GM23338 (cell line): ENCODE measurements around the gene RCOR1. TPM values are rescaled to one million over a fixed set of nuclear protein-coding genes. Genes with fewer than 3 reads are reported as not detected.

Source experiments
- ATAC-seq: fragments of 200-7000 bp; cut with Tn5 transposase; 3 replicates; pipeline ENCODE4 v1.9.1; 2020
- DNase-seq: peaks from one replicate; pipeline ENCODE4 v3.0.0-alpha.2; 2015; ENCODE audit warnings: low spot score
- H2AFZ ChIP-seq: fragments of 200-600 bp; sonication (generic); 2 replicates; pipeline ENCODE4 v1.8.0; 2016; ENCODE audit warnings: antibody characterized with exemption, mild to moderate bottlenecking, moderate library complexity
- H3F3A ChIP-seq: fragments of 200-600 bp; sonication (generic); replicated peaks from 2 replicates; pipeline ENCODE4 v1.8.0; 2017; ENCODE audit warnings: antibody characterized with exemption, mixed run types, low read depth
- H3K27ac ChIP-seq: fragments of 200-600 bp; sonication (generic); 2 replicates; pipeline ENCODE4 v1.6.1; 2016; ENCODE audit warnings: low read depth
- H3K27me3 ChIP-seq: fragments of 200-600 bp; sonication (generic); 2 replicates; pipeline ENCODE4 v1.8.0; 2016; ENCODE audit warnings: mild to moderate bottlenecking, mixed run types, moderate library complexity; ENCODE audit not compliant: insufficient read depth
- H3K36me3 ChIP-seq: fragments of 200-600 bp; sonication (generic); 2 replicates; pipeline ENCODE4 v1.8.0; 2016; ENCODE audit warnings: mild to moderate bottlenecking; ENCODE audit not compliant: insufficient read depth
- H3K4me1 ChIP-seq: fragments of 200-600 bp; sonication (generic); 2 replicates; pipeline ENCODE4 v1.8.0; 2016; ENCODE audit warnings: mild to moderate bottlenecking, moderate library complexity; ENCODE audit not compliant: insufficient read depth
- H3K4me2 ChIP-seq: fragments of 200-600 bp; sonication (generic); 2 replicates; pipeline ENCODE4 v1.7.1; 2017; ENCODE audit warnings: mixed run types
- H3K4me3 ChIP-seq: fragments of 200-600 bp; sonication (generic); 2 replicates; pipeline ENCODE4 v1.6.1; 2016; ENCODE audit warnings: mixed run types
- H3K79me2 ChIP-seq: fragments of 200-600 bp; sonication (generic); replicated peaks from 2 replicates; pipeline ENCODE4 v1.8.0; 2017; ENCODE audit warnings: mild to moderate bottlenecking; ENCODE audit not compliant: insufficient read depth
- H3K9me2 ChIP-seq: fragments of 200-600 bp; sonication (generic); 2 replicates; pipeline ENCODE4 v1.8.0; 2017; ENCODE audit not compliant: insufficient read depth
- H4K20me1 ChIP-seq: fragments of 200-600 bp; sonication (generic); replicated peaks from 2 replicates; pipeline ENCODE4 v1.8.0; 2017; ENCODE audit warnings: mild to moderate bottlenecking; ENCODE audit not compliant: insufficient read depth
- H3K27ac Mint-ChIP-seq: 2 replicates; pipeline ENCODE4 v1.8.0; 2020; ENCODE audit warnings: inconsistent platforms, mild to moderate bottlenecking, moderate library complexity, mixed read lengths
- H3K27me3 Mint-ChIP-seq: 3 replicates; pipeline ENCODE4 v1.8.0; 2022; ENCODE audit warnings: low read depth, mild to moderate bottlenecking, moderate library complexity, mixed read lengths, inconsistent platforms; ENCODE audit not compliant: insufficient read depth, poor library complexity
- H3K36me3 Mint-ChIP-seq: 3 replicates; pipeline ENCODE4 v1.8.0; 2021; ENCODE audit warnings: low read depth, mild to moderate bottlenecking, inconsistent platforms, moderate library complexity, mixed read lengths
- H3K4me1 Mint-ChIP-seq: 3 replicates; pipeline ENCODE4 v1.8.0; 2020; ENCODE audit warnings: mild to moderate bottlenecking, inconsistent platforms, mixed read lengths
- H3K4me3 Mint-ChIP-seq: 3 replicates; pipeline ENCODE4 v1.8.0; 2021; ENCODE audit warnings: moderate library complexity, mild to moderate bottlenecking, inconsistent platforms, mixed read lengths
- H3K9me3 Mint-ChIP-seq: 3 replicates; pipeline ENCODE4 v1.8.0; 2020; ENCODE audit warnings: moderate library complexity, mild to moderate bottlenecking, inconsistent platforms, mixed read lengths
- CREB1 ChIP-seq: fragments of 250-450 bp; sonication (Bioruptor Pico); IDR thresholded peaks from 2 replicates; pipeline ENCODE4 v1.5.0; 2020; ENCODE audit warnings: low read depth, mild to moderate bottlenecking, moderate library complexity
- CTCF ChIP-seq, 2 experiments: fragments of 200-600 bp in 1 of 2; sonication (generic) in 1 of 2; conservative IDR thresholded peaks; 2 replicates each; pipeline versions ENCODE4 v1.5.1 to v1.6.1; 2016 to 2017; ENCODE audit warnings: antibody characterized with exemption in 2 of 2, low read depth in 2 of 2, mild to moderate bottlenecking in 2 of 2, moderate library complexity in 1 of 2
- EZH2 ChIP-seq: fragments of 200-600 bp; sonication (generic); IDR thresholded peaks from one replicate; pipeline ENCODE4 v1.8.0; 2017; ENCODE audit warnings: antibody characterized with exemption, mild to moderate bottlenecking, low read depth; ENCODE audit not compliant: unreplicated experiment
- EZH2phosphoT487 ChIP-seq: fragments of 200-600 bp; sonication (generic); IDR thresholded peaks from one replicate; pipeline ENCODE4 v1.8.1; 2018; ENCODE audit warnings: antibody characterized with exemption; ENCODE audit not compliant: unreplicated experiment
- JUNB ChIP-seq: IDR thresholded peaks from one replicate; pipeline ENCODE4 v1.6.1; 2016; ENCODE audit warnings: antibody characterized with exemption; ENCODE audit not compliant: unreplicated experiment
- NANOG ChIP-seq: IDR thresholded peaks from 2 replicates; pipeline ENCODE4 v1.6.1; 2016; ENCODE audit warnings: antibody characterized with exemption, borderline replicate concordance
- POLR2AphosphoS5 ChIP-seq: IDR thresholded peaks from 2 replicates; pipeline ENCODE4 v1.6.1; 2016; ENCODE audit warnings: antibody characterized with exemption, low read depth
- STAT1 ChIP-seq: IDR thresholded peaks from one replicate; pipeline ENCODE4 v1.6.1; 2016; ENCODE audit warnings: antibody characterized with exemption; ENCODE audit not compliant: unreplicated experiment
- ZNF114 ChIP-seq: fragments of 250-450 bp; sonication (Bioruptor Pico); IDR thresholded peaks from 2 replicates; pipeline ENCODE4 v1.5.0; 2020; ENCODE audit warnings: mild to moderate bottlenecking, moderate library complexity
- ZNF331 ChIP-seq: fragments of 250-450 bp; sonication (Bioruptor Pico); IDR thresholded peaks from 2 replicates; pipeline ENCODE4 v1.5.0; 2020; ENCODE audit warnings: low read depth, mild to moderate bottlenecking, moderate library complexity
- polyA plus RNA-seq: library from polyadenylated mRNA; unstranded; fragments of >200 nt; fragmentation: Nextera tagmentation; extraction: Ambion mirVana; gene quantifications from 2 replicates; pipeline ENCODE4 v1.2.1, GENCODE V29; 2016
- total RNA-seq: library from RNA; depleted of rRNA; stranded (reverse); fragments of >200 nt; shearing (Covaris generic); gene quantifications from 2 replicates; pipeline ENCODE4 v1.2.3, GENCODE V29; 2014
- TF ChIP-seq, protein P1 (sequence below): IDR thresholded peaks from 2 replicates; pipeline ENCODE4 v1.6.1; 2016; ENCODE audit warnings: antibody characterized with exemption

The RCOR1 gene
- total and polyA plus RNA-seq, 2 experiments from 2014 or later = 7.6 to 26.1 TPM

GRCh38 chr14:102554821-102555819, 37.3 kb upstream of the RCOR1 start:
- peak overlapping the region; percentile 66; the same call in 1 of the 2 replicates for H3K27ac ChIP-seq
- Mint-ChIP-seq H3K9me3 (no peaks in the 10 kb centered on the region), H3K36me3 (no peaks in the 10 kb centered on the region), H3K27ac (no peak overlapping the region; the same call in 1 of the 2 replicates), H3K4me3 (peak overlapping the region; percentile 70), H3K4me1 (no peaks in the 10 kb centered on the region), H3K27me3 (peaks cover 5% of the 10 kb centered on the region)
- no peaks in the 10 kb centered on the region for H4K20me1 ChIP-seq
- H3K4me3 ChIP-seq = peak overlapping the region; percentile 76
- H2AFZ ChIP-seq = peak overlapping the region; percentile 87
- TF ChIP-seq POLR2AphosphoS5 (peak; percentile 41), ZNF114 (CRISPR knock-in tag) (no peak), STAT1 (no peak), CTCF (conservative IDR thresholded peaks at IDR 0.05; ENCODE audit: low read depth in 2 of 2) (no peak)
- DNase-seq (peak; percentile 95), ATAC-seq (peak; percentile 88)
- H3K4me1 ChIP-seq = no peaks in the 10 kb centered on the region; the same call in 1 of the 2 replicates
- no peaks in the 10 kb centered on the region for H3K79me2 ChIP-seq
- H3K4me2 ChIP-seq = peak overlapping the region; percentile 88
- H3K27me3 ChIP-seq = no peaks in the 10 kb centered on the region
- no peaks in the 10 kb centered on the region for H3K36me3 ChIP-seq
- no peaks in the 10 kb centered on the region for H3K9me2 ChIP-seq
- peaks cover 13% of the 10 kb centered on the region; the same call in 1 of the 2 replicates for H3F3A ChIP-seq

DNA sequence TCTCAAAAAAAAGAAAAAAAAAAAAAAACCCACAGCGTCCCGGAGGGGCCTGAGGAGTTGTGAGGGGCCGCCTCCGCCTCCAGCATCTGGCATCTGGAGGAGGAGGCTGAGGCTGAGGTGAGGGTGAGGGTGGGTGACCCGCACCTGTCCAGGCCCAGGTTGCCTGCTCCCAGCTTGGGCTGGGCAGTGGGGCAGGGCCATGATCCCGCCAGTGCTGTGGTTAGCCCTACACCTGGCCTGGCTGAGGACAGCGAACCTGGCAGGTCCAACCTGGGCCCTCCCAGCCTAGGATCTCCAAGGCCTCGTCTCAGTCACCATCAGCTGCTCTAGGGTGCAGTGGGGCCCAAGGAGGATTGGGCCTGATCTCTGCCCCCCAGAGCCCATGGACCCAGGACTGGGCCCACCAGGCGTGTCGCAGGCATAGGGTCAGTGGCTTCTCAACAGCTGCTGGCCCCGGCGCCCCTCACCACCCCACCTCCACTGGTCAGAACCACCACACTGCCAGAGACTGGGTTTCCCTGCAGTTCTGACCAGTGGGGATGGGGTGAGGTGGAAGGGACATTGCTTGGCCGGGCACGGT, 36.3 kb upstream of the RCOR1 start:
- no peaks in the 10 kb centered on the region for H3K36me3 ChIP-seq
- no peak for ATAC-seq
- no peak for DNase-seq
- no peak overlapping the region for H3K4me2 ChIP-seq
- H3K27ac Mint-ChIP-seq = no peak overlapping the region
- no peaks in the 10 kb centered on the region for H3K27me3 ChIP-seq
- H3K4me1 Mint-ChIP-seq = no peaks in the 10 kb centered on the region
- no peak overlapping the region for H3K27ac ChIP-seq
- no peaks in the 10 kb centered on the region for H4K20me1 ChIP-seq
- H3K9me2 ChIP-seq = no peaks in the 10 kb centered on the region
- H3F3A ChIP-seq = peaks cover 13% of the 10 kb centered on the region; the same call in 1 of the 2 replicates
- peak overlapping the region; percentile 76; the same call in 1 of the 2 replicates for H3K4me3 ChIP-seq
- H3K9me3 Mint-ChIP-seq = no peaks in the 10 kb centered on the region
- H3K27me3 Mint-ChIP-seq = peaks cover 11% of the 10 kb centered on the region
- no peaks in the 10 kb centered on the region for H3K36me3 Mint-ChIP-seq
- H3K4me3 Mint-ChIP-seq = no peak overlapping the region
- TF ChIP-seq, protein P1, sequence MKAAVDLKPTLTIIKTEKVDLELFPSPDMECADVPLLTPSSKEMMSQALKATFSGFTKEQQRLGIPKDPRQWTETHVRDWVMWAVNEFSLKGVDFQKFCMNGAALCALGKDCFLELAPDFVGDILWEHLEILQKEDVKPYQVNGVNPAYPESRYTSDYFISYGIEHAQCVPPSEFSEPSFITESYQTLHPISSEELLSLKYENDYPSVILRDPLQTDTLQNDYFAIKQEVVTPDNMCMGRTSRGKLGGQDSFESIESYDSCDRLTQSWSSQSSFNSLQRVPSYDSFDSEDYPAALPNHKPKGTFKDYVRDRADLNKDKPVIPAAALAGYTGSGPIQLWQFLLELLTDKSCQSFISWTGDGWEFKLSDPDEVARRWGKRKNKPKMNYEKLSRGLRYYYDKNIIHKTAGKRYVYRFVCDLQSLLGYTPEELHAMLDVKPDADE = no peak
- TF ChIP-seq POLR2AphosphoS5 (no peak), JUNB (no peak), EZH2 (no peak), NANOG (no peak), CREB1 (CRISPR knock-in tag) (no peak), CTCF (conservative IDR thresholded peaks at IDR 0.05; ENCODE audit: low read depth in 2 of 2) (no peak), ZNF114 (CRISPR knock-in tag) (no peak), STAT1 (no peak), ZNF331 (CRISPR knock-in tag) (no peak), EZH2phosphoT487 (no peak)
- H3K79me2 ChIP-seq = no peaks in the 10 kb centered on the region
- no peaks in the 10 kb centered on the region; the same call in 1 of the 2 replicates for H3K4me1 ChIP-seq
- H2AFZ ChIP-seq = no peak overlapping the region
